ENCODE results near the gene NTNG1.

GRCh38 chr1:107432108-107432507, 291.3 kb downstream of the NTNG1 start:
- TF ChIP-seq CTCF (IDR thresholded peaks at IDR 0.05): no peak
- TF ChIP-seq POLR2A (IDR thresholded peaks at IDR 0.05): no peak
